EH (cell line): ENCODE data around the gene FAM170B.
A peak's percentile ranks its signal among the peaks of the same experiment; 100 is the strongest.

Experiments
- DNase-seq: peaks from one replicate; pipeline ENCODE4 v3.0.0-alpha.2; 2015; ENCODE audit warnings: low read depth

The FAM170B gene

DNA sequence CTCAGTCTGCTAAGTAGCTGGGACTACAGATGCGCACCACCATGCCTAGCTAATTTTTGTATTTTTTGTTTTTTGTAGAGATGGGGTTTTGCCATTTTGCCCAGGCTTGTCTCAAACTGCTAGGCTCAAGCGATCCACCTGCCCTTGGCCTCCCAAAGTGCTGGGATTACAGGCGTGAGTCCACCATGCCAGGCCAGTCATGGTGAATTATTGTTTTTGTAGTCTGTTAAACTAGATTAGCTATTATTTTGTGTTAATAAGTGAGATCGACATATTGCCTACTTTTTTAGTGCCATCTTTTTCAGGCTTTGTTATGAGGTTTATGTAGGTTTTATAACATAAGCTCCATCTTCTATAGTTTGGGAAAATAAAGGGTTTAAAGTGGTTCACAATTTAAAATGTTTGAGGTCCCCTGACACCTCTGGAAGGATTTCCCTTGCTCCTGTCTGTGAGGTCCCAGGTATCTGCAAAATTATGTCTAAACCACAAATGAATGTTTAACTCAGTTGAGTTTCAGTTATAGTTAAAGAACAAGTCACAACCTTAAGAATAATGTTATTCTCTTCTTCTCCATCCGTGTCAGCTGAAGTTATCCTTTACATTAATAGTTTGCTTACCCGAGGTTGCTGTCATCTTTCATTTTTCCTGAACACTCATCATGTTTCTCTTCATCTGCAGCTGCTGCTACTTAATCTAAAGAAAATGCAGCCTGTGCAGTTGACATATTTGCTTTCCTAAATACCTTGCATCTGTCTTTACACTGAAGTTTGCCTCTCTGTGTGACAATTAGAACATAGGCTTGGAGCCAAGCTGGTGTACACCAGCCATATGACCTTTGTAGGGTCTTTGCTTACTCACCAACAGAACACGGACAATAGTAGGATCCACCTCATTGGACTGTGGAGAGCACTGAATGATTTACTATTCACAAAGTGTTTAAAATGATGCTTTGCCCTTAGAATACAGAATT, 9.6 kb downstream of the FAM170B start:
- DNase-seq = no peak

DNA sequence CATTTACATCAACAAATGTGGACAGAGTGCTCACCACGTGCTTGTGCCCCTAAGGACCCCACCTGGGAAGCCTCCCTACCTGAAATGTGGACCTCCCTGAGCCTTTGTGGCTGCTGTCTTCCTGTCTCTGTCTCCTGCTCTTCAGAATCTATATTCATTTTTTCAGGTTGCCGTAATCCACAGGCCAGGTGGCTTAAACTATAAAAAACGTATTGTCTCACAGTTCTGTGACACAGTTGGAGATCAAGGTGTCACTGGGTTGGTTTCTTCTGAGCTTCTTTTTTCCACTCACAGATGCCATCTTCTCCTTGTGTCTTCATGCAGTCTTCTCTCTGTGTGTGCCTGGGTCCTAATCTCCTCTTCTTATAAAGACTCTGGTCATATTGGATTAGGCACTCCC, 12.9 kb downstream of the FAM170B start:
- no peak for DNase-seq

DNA sequence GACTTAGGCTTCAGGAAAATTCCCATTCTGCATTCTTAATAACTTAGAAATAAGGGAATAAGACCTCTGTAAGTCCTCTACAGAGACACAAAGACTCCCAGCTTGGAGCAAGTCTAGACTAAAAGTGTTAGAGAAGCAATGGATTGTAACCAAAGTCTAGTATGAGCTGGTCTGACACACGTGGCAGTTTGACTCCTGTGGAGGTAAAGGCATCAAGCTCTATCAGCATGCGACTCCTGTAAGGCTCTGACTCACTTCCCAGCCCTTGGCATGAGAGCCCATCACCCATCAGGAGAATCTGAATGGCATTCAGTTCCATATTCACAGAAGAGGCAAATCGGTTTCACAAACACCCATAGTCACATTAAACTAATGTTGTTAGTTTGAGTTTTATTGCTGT, 14.1 kb downstream of the FAM170B start:
- peak; percentile 40 for DNase-seq

DNA sequence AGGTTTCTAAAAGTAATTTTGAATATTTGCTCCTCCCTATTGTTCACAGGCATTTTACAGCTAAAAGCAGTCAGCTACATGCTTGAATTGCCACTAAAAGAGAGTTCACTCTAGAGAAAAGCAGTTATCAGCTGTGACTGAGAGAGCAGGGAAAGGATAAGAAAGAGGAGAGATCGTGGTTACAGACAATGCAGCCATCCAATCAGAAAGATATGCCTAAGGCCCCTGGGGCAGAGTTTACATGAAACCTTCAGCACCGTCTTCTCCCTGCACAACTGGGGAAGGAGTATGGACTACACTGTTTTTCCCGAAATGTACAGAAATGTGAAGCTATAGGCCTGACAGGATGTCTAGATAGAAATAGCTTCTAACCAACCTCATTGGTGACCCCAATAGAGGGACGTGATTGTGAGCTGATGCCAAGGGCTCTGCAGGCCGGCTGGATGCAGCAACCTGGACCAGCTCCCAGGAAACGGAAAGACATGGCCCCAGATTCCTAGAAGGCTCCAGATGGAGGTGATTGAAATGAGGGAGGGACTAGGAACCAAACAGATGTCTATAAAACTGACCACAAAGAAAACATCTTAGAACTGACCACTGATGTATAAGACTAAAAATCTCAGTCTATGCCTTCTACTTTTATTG, 15.3 kb downstream of the FAM170B start:
- peak; percentile 35 for DNase-seq

DNA sequence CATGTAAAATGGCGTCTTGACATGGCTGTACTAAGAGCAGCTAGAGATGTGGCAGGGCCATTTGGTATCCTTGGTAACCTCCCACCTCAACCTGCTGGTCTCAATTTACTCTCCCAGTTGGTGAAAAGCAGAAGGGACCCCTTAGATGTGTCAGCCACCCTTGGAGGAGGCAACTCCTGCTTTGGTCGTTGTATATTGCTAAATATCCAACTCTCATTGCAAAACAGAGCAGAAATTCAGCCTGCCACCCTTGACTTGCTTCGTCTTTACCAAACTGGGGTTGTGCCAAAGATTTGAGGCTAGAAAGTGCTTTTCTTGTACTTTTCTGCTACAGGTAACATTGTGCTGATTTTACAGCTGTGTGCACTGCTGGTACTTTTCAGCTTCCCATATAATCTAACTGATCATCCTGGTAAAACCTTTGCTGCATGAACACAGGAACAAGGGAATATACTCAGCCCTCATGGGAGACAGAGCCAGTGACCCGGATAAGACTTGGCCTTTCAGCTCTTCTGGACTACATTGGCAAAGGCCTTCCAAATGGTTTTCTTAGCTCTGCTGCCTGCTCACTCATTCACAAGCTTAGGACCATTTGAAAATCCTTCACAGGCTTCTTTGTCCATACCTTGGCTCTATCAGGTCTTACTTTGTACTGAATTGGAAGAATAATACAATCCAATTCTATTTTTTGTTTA, 16.3 kb downstream of the FAM170B start:
- no peak for DNase-seq

DNA sequence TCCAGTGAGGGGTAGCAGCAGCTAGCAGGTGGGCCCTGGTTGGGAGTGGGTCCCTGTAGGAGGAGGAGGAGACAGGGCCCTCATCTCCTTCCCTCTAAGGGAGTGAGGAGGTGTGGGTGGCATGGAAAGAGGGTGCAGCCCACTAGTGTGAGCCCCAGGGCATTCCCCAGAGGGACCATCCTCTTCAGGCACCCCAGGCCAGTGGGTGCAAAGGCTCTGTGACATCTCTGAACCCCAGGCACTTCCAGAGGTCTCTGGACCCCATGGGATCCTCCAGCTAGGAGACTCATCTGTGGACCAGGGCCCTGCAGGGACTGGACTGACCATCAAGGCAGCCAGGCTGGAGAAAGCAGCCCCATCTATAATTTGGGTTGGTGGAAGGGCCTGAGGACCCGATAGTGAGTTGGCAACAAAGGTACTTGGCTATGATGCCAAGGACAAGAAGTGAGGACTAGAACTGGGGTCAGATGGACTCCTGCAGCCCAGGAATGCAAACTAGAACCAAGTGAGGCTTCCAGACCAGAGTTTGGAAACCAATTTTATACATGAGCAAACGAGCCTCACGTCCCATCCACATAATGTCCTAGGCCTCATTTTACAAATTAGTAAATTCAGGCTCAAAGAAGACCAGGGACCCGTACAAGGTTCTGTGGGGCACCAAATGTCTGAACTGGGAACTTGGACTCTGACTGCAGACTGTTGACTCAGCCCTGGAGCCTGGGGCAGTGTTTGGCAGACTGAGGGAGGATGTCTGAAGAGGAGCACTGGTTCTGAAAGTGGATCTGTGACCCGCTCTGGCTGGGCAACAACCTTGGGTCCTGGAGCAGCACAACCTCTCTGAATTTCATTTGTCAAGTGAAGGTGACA, 17.1 kb downstream of the FAM170B start:
- DNase-seq = peak; percentile 10

DNA sequence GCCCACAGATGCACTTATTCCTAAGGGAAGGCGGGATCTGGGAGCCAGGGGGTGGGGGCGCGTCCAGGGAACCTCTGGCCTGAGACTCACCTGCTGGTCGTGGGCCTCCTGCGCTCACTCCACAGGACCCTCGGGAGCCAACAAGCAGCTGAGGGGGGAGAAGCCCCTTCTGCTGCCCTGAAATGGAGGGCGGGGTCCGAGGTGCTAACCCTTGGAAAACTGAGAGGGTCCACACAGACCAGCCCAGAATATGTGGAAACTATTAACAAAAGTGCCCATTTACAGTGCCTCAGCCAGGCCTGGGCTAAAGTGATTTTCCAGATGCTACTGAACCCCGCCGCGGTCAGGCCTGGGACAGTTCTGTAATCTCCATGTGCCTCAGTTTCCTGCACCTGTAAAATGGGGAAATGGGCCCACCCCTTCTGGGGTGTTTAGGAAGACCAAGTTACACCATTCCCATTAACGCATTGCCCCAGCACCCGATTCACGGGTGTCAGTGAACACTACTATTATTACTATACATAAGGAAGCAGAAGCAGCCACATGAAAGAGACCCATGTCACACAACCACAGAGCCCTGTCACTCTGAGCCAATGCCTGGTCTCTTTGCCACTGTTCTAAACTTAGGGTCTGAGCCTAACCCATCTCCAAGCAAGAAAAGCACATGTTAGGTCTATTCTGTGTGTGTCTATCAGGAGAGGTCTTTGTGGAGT, 17.9 kb downstream of the FAM170B start:
- no peak for DNase-seq

DNA sequence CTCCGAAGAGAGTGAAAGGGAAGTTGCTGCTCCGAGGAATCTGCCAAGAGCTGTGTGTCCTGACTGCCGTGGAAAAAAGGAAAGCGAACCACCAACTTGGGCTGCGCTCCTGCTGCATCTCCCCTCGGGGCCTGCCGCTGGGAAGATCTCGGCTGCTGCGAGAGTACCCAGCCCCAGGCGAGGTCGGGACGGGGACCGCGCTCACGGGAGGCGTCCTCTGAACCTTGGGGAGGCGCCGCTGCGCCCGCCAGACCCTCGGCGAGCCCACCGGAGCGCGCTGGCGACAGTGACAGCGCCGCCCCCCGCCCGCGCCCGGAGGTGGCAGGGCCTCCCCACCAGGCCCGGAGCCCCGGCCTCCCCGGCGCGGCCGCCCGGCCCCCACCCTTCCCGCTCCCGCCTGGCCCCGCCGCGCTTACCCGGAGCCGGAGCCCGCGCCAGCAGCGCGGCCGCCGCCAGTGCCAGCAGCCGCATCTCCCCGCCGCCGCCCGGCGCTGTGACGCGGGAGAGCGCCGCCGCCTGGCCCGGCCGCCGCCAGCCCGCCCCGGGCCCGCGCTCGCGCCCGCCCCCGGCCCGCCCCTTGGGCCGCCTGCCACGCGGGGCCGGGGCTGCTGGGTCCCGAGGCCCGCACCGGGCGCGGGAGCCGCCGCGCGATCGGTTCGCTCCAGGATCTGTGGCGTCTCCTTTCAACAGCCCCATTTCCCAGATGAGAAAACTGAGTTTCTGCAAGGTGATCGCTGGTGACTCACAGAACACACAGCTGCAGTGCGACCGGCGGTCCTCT, 18.6 kb downstream of the FAM170B start, which contains the start of gene VSTM4:
Gene VSTM4, minus strand, starts transcription at position 508 of the 781 bp plus-strand sequence. Its CDS starts 37 bp downstream, at position 471.
- peak; percentile 63 for DNase-seq

DNA sequence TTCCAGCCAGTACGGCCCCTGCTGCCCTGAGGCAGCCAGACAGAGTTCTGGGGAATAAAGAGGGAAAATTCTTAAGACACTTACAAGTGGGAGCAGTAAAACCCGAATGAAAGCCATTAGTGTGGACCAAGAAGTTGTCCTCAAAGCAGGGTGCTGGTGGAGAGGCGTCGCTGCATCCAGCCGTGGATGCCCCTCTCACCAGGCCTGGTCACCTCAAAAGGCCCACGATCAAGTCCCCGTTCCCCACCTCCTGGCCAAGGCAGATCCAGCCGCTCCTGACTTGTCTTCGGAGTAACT, 19.2 kb downstream of the FAM170B start:
- DNase-seq = no peak

DNA sequence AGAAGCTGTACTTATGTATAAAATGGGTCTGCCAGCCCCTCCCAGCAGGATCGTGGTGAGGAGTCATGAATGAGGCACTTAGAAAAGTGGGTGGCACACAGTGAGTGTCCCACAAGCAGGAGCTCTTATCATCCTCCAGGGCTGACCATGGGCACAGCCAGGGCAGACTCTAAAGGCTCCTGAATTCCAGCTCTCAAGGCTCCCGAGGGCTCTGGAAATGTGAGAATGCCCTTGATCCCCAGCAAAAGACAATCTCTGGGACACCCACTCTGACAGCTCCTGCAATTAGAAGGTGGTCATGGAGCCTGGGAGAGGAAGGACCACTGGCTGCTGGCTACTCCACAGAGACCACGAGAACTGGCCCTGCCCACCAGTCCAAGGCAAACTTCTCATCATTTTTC, 20.1 kb downstream of the FAM170B start:
- DNase-seq = peak; percentile 35

DNA sequence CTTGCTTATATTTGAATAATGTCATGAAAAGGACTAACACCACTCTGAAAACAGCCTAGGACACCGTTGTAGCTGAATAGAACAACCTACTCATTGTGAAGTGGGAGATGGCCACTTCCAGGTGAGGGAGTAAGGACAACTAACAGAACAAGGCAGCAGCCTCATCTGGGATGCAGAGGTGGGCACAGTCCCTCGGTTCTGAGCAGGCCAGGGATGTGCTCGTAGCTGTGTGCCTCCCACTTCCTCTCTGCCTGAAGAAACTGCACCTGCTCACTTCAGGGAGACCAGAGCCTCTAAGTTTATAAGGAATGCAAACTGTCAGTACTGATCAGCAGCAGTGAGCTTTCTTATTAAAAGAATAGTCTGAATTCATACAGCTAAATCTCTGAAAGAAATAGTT, 21.0 kb downstream of the FAM170B start:
- no peak for DNase-seq

DNA sequence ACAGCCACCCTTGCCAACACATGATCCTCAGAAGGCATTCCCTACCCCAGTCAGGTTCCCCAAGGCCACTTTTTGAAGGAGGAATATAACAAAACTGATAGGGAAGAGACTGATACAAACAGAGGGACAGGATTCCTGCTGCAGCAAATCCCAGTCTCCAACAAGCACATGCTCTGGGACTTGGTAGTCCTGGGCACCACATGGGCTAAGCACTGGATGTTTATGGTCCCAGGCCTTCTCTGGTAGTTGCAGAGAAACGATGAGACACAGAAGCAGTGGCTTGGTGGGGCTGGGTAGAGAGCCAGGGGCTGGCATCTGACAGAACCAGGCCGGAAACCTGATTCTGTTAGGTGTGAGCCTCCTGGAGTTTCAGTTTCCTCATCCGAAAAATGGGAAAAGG, 21.7 kb downstream of the FAM170B start:
- no peak for DNase-seq

DNA sequence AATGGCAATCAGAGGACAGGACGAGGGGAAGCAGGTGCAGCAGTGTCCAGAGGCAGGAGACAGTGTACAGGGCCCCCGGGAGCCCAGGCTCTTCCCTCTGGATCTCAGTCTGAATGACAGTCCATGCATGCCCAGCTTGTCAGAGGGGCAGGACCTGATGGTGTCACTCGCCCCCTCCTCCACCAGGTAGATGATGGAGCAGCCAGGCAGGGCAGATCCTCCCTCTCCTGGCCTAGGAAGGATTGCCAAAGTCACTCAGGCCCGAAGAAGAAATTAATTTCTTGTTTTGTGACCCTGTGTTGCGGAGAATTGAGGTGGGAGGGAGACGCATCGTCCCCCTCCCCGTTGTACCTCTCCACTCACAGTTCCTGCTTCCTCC, 22.5 kb downstream of the FAM170B start:
- no peak for DNase-seq

DNA sequence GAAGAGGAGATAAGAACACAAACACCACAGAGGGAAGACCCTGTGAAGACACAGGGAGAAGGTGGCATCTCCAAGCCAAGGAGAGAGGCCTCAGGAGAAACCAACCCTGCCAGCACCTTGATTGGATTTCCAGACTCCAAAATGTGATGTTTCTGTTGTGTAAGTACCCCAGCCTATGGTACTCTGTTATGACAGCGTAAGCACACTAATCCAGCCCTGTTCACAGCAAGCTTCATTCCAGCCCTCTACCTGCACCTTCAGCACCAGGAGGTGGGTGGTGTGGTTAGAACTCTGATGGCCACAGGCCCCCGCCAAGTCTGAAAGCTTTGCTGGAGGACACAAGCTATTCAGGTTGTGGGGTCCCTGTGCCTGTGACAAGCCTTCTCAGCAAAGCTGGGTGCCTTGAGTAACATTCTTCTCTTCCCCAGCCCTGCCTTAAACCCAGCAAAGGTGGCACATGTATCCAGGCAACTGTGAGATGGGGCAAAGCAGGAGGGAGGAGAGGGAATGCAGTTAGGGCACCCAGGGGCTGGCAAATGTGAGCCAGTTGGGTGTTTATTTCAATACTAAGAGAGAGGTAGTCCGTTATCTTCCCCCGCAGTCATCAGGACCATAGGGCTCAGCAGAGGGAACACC, 23.0 kb downstream of the FAM170B start:
- DNase-seq = no peak

DNA sequence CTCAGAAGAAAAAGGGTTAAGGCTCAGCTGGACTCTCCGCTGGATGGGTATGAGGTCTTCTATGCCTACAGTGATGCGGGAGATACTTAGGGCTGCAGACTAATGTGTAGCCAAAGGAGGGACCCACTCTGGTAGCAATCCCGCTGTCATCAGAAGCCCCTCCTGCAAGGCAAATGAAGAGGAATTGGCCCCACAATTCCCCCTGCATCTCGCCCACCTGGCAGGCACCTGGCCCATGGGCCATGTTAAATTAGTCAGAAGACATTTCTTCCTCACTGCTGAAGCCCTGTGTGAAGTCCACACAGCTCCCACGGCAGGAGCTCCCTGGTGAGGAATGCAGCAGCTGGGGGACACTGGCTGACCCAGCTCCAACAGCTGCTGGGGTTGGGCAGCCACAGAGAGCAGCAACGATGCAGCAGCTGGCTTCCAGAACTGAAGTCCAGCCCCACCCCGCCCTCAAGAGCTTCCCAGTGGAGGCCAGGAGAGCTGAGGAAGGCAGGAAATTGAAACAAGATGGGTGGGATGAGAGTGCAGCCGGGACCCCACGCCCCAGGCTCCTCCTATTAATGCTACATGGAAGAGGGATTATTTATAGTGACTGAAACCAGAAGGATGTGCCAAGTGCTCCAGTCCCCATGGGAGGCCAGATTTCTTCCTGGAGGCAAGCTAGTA, 24.0 kb downstream of the FAM170B start:
- peak; percentile 83 for DNase-seq

DNA sequence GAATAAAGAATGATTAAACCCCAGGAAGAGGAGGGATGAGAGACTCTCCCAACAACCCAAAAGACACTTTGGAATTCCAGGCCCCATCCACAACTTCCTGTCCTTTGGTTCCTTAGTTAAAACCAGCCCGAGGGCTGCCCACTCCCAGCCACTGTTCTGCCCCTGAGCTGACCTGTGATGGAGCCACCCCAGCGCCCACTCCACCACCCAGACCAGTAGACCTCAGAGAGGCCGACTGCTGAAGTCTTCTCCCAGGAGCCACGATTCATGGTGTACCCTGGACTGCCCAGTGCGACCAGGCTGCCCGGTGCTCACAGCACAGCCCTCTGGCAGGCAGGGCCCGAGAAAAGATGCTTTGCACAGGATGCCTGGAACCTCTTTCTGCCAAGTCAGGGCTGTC, 25.2 kb downstream of the FAM170B start:
- DNase-seq = no peak

DNA sequence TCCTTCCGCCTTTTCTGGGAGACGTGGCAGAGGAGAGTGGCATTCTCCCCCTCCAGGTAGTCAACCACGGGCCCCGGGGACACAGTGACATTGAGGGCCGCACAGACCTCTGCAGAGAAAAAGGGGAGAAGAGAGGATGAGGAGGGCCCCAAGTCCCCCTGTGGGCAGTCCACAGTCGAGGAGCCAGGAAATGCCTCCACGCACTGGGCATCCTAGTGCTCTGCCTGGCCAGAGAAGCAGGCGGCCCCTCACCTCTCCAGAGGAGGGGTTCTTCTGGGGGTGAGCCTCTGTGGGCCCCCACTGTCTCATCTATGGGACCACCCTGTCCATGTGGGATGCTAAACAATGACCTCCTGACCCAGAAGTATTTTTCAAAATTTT, 25.9 kb downstream of the FAM170B start:
- DNase-seq = no peak

DNA sequence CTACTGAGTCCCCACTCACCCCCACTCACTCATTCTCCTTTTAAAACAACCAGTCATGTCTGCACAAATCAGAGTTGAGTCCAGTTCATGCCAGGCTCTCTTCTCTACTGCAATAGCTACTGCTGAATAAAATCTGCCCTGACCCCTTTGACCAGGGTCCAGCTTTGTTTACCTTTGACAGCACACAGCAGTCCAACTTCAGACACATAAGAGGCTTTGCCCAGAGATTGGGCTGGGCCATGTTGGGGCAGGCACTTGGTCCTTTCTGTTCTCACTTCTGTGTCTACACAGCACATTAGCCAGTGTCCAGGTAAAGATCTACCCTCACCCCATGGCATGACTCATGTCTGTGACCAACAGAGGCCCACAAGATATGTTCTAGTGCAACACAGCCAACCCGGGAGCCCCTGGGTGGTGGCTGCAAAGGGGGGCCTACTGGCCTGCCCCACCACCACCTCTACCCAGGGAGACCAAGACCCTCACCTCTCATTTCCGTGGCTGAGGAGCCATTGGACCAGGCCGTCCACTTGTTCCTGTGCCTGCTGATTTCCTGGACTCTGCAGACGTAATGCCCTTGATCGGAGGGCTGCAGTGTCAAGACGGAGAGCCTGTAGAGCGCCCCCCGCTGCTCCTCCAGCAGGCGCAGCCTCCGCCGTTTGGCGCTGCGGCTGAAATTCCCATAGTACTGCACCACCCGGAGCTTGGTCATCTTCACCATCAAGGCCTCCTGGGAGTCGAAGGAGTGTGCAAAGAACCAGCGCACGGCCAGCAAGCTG, 26.5 kb downstream of the FAM170B start:
- DNase-seq = no peak

DNA sequence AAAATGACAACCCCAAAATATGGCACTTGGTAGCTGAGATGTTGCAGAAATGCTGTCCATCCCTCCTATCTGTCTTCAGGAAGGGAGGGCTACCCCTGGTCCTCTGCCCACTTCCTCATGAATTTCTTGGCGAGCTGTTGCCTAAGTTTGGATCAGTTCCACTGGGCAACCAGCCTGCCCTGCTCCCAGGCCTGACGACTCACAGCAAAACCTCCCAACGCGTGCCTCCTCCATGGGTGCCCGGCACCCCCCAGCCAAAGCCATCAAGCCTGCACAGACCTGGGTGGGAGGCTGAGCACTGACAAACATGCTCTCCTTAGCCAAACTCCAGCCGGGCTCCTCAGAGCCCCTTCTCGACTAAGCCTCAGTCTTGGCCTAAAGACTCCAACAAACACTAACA, 27.4 kb downstream of the FAM170B start:
- peak; percentile 14 for DNase-seq
